Left hindlimb (tissue), 1 donor: Measurements from ENCODE around the gene SSC5D.
A peak's percentile ranks its signal among the peaks of the same experiment; 100 is the strongest.

Source experiments
- DNase-seq: peaks from one replicate; pipeline ENCODE4 v3.0.0-alpha.2; 2018

The SSC5D gene

GRCh38 chr19:55474269-55475265, 13.7 kb upstream of the SSC5D start:
- DNase-seq = peak; percentile 34

DNA sequence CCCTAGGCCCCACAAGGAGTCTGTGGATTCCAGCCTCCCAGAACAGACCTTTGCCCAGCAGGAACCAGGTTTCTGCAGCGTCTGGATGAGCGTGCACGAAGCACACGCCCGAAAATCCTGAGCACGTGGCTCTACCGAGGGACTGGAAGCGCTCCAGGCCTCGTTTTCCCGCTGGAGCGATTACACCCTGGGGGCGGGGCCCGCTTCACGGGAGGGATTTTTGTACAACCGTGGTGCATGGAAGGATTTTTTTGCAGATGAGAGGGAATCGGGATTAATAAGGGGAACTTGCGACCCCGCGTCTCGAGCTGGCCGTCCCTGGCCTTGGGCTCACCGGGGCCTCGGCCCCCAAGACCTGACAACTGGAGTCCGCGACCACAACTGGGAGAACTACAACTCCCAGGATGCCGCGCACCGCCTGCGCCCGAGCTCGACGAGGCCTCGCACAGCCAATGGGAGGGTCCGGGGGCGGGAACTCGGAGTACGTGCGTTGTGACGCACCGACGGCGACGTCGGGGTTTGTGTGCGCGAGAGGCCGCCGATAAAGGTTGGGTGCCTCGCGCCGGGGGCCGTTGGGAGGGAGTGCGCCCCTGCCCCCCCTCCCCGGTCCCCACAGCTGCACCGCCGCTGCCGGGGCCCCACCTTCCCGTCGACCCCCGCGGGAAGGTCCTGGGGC, 12.0 kb upstream of the SSC5D start, which contains the start of gene ZNF628:
TSS of gene ZNF628 (plus strand) at position 518 of the 676 bp plus-strand sequence. CDS start 3,294 bp downstream, outside the sequence.
- peak; percentile 99 for DNase-seq

- DNase-seq = no peak
Observed at GRCh38 chr19:55477905-55478304, 10.3 kb upstream of the SSC5D start.

- no peak for DNase-seq
Observed at GRCh38 chr19:55478364-55478763, 9.9 kb upstream of the SSC5D start.

DNA sequence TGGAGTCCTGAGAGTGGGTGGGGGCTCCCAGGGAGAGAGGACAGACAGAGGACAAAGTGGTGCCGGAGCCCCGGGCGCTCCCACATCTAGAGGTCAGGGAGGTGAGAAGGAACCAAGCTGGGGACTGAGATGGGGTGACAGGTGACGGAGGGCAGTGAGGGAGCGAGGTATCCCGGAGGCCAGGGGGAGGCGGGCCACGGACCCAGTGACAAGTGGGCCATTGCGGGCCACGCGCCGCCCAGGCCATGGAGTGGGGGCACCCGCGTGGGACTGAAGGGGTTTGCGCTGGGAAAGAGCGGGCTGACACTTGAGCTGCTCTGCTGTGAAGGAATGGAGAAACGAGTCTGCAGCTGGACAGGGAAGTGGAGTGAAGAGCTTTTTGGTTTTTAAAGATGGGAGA, 9.2 kb upstream of the SSC5D start:
- DNase-seq = no peak

- DNase-seq = no peak
Observed at GRCh38 chr19:55479451-55480230, 8.6 kb upstream of the SSC5D start.

DNA sequence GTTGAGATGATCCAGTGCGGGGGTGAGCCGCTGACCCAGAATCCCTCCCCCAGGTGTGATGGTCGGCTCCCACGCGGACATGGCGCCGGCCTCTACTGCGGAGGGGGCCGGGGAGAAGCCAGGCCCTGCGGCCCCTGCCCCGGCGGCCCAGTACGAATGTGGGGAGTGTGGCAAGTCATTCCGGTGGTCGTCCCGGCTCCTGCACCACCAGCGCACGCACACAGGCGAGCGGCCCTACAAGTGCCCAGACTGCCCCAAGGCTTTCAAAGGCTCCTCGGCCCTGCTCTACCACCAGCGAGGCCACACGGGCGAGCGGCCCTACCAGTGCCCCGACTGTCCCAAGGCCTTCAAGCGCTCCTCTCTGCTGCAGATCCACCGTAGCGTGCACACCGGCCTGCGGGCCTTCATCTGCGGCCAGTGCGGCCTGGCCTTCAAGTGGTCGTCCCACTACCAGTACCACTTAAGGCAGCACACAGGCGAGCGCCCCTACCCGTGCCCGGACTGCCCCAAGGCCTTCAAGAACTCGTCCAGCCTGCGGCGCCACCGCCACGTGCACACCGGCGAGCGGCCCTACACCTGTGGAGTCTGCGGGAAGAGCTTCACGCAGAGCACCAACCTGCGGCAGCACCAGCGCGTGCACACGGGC, 7.0 kb upstream of the SSC5D start:
- peak; percentile 35 for DNase-seq

DNA sequence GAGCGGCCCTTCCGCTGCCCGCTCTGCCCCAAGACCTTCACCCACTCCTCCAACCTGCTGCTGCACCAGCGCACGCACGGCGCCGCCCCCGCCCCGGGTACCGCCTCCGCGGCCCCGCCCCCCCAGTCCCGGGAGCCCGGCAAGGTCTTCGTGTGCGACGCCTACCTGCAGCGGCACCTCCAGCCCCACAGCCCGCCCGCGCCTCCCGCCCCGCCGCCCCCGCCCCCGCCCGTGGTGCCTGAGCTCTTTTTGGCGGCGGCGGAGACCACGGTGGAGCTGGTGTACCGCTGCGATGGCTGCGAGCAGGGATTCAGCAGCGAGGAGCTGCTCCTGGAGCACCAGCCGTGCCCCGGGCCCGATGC, 6.5 kb upstream of the SSC5D start:
- DNase-seq = peak; percentile 12

GRCh38 chr19:55482156-55482961, 5.9 kb upstream of the SSC5D start:
- peak; percentile 39 for DNase-seq

DNA sequence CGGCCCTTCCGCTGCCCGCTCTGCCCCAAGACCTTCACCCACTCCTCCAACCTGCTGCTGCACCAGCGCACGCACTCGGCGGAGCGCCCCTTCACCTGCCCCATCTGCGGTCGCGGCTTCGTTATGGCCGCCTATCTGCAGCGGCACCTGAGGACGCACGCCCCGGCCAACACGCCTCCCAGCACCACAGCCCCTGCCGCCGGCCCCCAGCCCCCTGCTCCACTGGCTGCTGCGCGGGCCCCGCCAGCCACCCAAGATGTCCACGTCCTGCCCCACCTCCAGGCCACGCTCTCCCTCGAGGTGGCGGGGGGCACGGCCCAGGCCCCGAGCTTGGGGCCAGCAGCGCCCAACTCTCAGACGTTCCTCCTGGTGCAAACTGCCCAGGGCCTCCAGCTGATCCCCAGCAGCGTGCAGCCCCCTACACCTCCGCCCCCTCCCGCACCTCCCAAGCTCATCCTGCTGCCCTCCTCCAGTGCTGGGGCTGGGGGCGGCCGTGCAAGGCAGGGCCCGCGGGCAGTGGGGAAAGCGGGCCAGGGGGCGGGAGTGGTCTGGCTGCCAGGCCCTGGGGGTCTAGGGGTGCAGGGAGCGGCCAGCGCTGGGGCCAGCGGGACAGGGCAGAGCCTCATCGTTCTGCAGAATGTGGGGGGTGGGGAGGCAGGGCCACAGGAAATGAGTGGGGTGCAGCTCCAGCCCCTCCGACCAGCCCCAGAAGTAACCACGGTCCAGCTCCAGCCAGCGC, 5.1 kb upstream of the SSC5D start:
- peak; percentile 45 for DNase-seq

DNA sequence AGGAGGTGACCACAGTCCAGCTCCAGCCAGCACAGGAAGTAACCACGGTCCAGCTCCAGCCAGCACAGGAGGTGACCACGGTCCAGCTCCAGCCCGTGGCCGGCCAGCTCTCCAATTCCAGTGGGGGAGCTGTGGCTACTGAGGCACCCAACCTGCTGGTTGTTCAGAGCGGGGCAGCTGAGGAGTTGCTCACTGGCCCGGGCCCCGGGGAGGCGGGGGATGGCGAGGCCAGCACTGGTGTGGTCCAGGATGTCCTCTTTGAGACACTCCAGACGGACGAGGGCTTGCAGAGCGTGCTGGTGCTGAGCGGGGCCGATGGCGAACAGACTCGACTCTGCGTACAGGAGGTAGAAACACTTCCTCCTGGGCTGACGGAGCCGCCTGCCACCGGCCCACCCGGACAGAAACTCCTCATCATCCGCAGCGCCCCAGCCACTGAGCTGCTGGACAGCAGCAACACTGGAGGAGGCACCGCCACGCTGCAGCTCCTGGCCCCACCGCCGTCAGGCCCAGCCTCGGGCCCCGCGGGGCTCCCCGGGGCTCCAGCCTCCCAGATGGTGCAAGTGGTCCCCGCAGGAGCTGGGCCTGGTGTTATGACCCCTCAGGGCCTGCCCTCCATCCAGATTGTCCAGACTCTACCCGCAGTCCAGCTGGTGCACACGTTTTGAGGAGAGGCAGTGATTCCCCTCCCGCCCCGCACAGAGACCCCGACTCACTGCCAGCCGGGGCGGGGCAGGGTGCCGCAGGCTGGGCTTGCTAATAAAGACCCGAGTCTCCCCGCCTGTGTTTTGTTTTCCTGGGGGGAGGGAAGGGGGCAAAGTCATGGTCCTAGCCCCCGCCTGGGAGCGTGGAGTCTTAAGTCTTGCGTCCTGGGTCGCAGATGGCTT, 4.3 kb upstream of the SSC5D start:
- peak; percentile 40 for DNase-seq

DNA sequence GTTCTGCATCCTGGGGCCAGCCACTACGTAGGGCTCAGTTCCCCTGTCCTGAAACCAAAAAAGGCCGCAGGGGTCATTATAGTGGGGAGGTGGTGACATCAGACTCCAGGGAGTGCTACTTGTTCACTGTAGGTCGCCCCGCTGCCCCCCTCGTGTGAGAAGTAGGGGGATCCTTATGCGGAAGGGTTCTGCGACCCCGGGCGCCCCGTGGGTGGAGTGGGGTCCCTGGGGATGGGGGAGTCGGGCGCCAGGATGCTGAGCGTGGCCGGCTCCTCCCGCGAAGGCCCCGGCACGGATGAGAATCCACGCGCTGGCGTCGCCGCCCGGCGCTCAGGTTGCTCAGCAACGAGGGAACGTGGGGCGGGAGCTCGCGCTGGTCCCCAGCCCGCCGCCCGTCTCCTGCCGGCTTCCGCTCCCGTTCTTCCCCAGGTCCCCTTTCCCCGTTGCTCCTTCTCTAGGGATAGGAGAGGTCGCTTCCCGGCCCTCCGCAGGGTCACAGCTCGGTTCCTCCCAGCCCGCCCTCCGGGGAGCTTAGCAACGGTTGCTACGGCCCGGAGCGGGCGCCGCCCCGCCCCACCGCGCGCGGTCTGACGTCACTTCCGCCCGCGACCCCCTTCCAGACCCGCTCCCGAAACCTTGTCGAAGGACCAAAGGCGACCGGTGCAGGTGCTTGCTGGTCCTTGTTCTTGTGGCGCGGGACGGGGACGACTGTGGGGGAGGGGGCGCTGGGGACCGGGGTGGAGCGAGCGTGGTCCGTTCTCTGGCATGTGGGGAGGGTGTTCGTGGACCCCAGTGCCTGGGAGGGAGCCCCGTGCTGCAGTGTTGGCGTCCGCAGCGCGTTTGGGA, 3.4 kb upstream of the SSC5D start, which contains the start of gene NAT14:
TSS of gene NAT14 (plus strand) at position 596 of the 846 bp plus-strand sequence. CDS start 521 bp downstream, outside the sequence.
- peak; percentile 87 for DNase-seq

- DNase-seq = no peak
Observed at GRCh38 chr19:55485439-55486011, 2.7 kb upstream of the SSC5D start.

GRCh38 chr19:55486043-55486970, 1.9 kb upstream of the SSC5D start:
- DNase-seq = no peak

DNA sequence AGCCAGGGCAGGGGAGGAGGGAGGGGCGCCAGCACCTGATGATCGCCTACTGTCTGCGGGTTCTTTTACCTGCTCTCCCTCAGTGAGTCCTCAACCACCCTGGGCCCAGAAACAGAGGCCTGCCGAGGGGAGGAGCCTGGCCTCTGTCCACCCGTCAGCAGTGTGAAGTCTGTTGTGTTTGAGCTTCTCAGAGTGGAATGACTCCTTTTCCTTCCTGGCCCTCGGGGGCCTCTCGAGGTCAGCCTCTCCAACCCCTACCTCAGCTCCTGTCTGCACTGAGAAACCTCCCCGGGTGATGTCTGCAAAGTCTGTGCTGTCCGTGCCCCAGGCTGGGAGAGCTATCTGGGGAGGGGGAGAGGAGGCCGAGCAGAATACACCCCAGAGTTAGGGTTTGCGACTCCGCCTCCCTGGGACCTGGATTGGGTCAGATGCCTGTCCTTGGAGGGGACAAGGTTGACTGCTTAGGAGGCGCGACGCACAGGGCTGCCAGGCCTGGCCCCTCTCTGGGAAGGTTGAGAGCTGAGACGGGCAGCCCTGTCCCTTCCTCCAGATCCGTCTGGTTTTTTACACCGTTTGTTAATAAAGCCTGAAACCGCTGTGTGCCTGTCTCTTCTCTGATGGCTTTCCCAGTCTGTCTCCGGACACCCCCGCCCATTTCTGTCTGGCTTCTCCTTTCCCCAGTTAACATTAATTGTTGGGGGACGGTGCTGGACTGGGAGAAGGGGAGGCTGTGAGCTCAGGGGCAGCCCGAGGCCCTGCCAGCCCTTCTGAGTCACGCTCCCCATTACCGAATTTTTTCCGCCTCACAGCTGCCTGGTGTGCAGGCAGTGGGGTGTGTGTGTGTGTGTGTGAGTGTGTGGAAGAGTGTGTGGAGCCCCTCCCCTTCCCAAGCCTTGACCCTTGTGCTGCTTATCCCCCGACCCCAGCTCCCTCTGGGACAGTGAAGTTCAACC, 989 bp upstream of the SSC5D start:
- peak; percentile 96 for DNase-seq
